GM19328 (cell line): ENCODE measurements around the gene ZNF469.

Experiments used
- ATAC-seq: cut with Tn5 transposase; IDR thresholded peaks from one replicate; pipeline ENCODE4 v1.9.1; 2021; ENCODE audit warnings: mild to moderate bottlenecking, moderate library complexity; ENCODE audit not compliant: unreplicated experiment

The ZNF469 gene

GRCh38 chr16:88347656-88348376 lies 34.9 kb upstream of the ZNF469 start:
- no peak for ATAC-seq

- ATAC-seq: no peak
Observed at GRCh38 chr16:88348377-88349152, 34.2 kb upstream of the ZNF469 start.

- no peak for ATAC-seq
Observed at GRCh38 chr16:88349153-88349902, 33.4 kb upstream of the ZNF469 start.

- no peak for ATAC-seq
Observed at GRCh38 chr16:88349903-88350900, 32.6 kb upstream of the ZNF469 start.

GRCh38 chr16:88350922-88351321 lies 31.8 kb upstream of the ZNF469 start:
- ATAC-seq: no peak

- no peak for ATAC-seq
Observed at GRCh38 chr16:88351491-88352101, 31.2 kb upstream of the ZNF469 start.

GRCh38 chr16:88352261-88353200 lies 30.2 kb upstream of the ZNF469 start:
- ATAC-seq: no peak

GRCh38 chr16:88353232-88353631 lies 29.5 kb upstream of the ZNF469 start:
- no peak for ATAC-seq

- no peak for ATAC-seq
Observed at GRCh38 chr16:88353691-88354090, 29.1 kb upstream of the ZNF469 start.

GRCh38 chr16:88354229-88355092 lies 28.3 kb upstream of the ZNF469 start:
- no peak for ATAC-seq

GRCh38 chr16:88355093-88355388 lies 27.7 kb upstream of the ZNF469 start:
- ATAC-seq: no peak

- no peak for ATAC-seq
Observed at GRCh38 chr16:88355389-88356123, 27.2 kb upstream of the ZNF469 start.

GRCh38 chr16:88356124-88356726 lies 26.5 kb upstream of the ZNF469 start:
- no peak for ATAC-seq

- ATAC-seq: no peak
Observed at GRCh38 chr16:88356727-88357199, 26.0 kb upstream of the ZNF469 start.

- ATAC-seq: no peak
Observed at GRCh38 chr16:88357317-88358022, 25.3 kb upstream of the ZNF469 start.

GRCh38 chr16:88358023-88358420 lies 24.7 kb upstream of the ZNF469 start:
- no peak for ATAC-seq
